H1 (cell line): ENCODE results near the gene IGLL5. TPM values are rescaled to one million over a fixed set of nuclear protein-coding genes. Genes with fewer than 3 reads are reported as not detected.

Experiments
- CTCF ChIA-PET: fragments of 300-600 bp; sonication (Branson Sonifier 250); formaldehyde crosslinking; loops from one replicate; lab custom pipeline; 2021; ENCODE audit not compliant: partially characterized antibody; lab: Charles Lee
- POLR2A ChIA-PET: fragments of 300-600 bp; sonication (Branson Sonifier 250); formaldehyde crosslinking; loops from one replicate; lab custom pipeline; 2021; ENCODE audit warnings: inconsistent platforms; ENCODE audit not compliant: partially characterized antibody; lab: Charles Lee
- DNase-seq, 2 experiments: peaks; one replicate each; pipeline versions ENCODE4 v3.0.0 to v3.0.0-alpha.2; 2010 to 2022; ENCODE audit warnings: low spot score in 2 of 2, low read depth in 1 of 2, mixed read lengths in 1 of 2
- FAIRE-seq: peaks from 2 replicates; lab custom pipeline; 2011; peaks lifted over from hg19 to GRCh38; lab: Jason Lieb, UNC
- H2AFZ ChIP-seq: 2 replicates; pipeline ENCODE4 v1.8.1; 2012; ENCODE audit warnings: low read length, inconsistent platforms
- H2AK5ac ChIP-seq: 2 replicates; pipeline ENCODE4 v1.6.1; 2013; ENCODE audit warnings: low read depth, low read length
- H2BK120ac ChIP-seq: replicated peaks from 2 replicates; pipeline ENCODE3; 2013; ENCODE audit warnings: low read depth, low read length, inconsistent platforms
- H2BK12ac ChIP-seq: 2 replicates; pipeline ENCODE4 v1.6.1; 2013; ENCODE audit warnings: low read depth, low read length
- H2BK15ac ChIP-seq: 2 replicates; pipeline ENCODE4 v1.6.1; 2013; ENCODE audit warnings: low read length
- H2BK20ac ChIP-seq: 2 replicates; pipeline ENCODE4 v1.6.1; 2013; ENCODE audit warnings: low read length
- H2BK5ac ChIP-seq: 2 replicates; pipeline ENCODE4 v1.6.1; 2013; ENCODE audit warnings: low read depth, low read length
- H3K14ac ChIP-seq: 2 replicates; pipeline ENCODE4 v1.6.1; 2013; ENCODE audit warnings: inconsistent platforms; ENCODE audit not compliant: insufficient read length
- H3K18ac ChIP-seq: 2 replicates; pipeline ENCODE4 v1.6.1; 2013; ENCODE audit warnings: low read length; ENCODE audit errors: extremely low read depth
- H3K23ac ChIP-seq: 2 replicates; pipeline ENCODE4 v1.6.1; 2013; ENCODE audit warnings: inconsistent platforms; ENCODE audit not compliant: insufficient read length
- H3K23me2 ChIP-seq: 2 replicates; pipeline ENCODE4 v1.6.1; 2013; ENCODE audit warnings: low read depth, low read length
- H3K27ac ChIP-seq: 2 replicates; pipeline ENCODE4 v1.6.1; 2011; ENCODE audit warnings: low read depth, low read length, inconsistent platforms
- H3K27me3 ChIP-seq, 4 experiments: replicated peaks in 1 of 4; 1 replicate in 1 of 4; 2 replicates in 3 of 4; pipeline versions ENCODE4 v1.6.1 to v1.8.1; 2011 to 2013; ENCODE audit warnings: low read length in 3 of 4, mild to moderate bottlenecking in 3 of 4, inconsistent platforms in 2 of 4, mixed read lengths in 2 of 4, moderate library complexity in 1 of 4; ENCODE audit not compliant: control insufficient read depth in 3 of 4, insufficient read depth in 3 of 4; ENCODE audit errors: extremely low read depth in 1 of 4
- H3K36me3 ChIP-seq, 4 experiments: 2 replicates each; pipeline versions ENCODE4 v1.6.1 to v1.8.1; 2011 to 2013; ENCODE audit warnings: mild to moderate bottlenecking in 4 of 4, low read length in 3 of 4, moderate library complexity in 2 of 4, control low read depth in 1 of 4, inconsistent platforms in 1 of 4; ENCODE audit not compliant: insufficient read depth in 4 of 4, control insufficient read depth in 2 of 4
- H3K4ac ChIP-seq: replicated peaks from 2 replicates; pipeline ENCODE3; 2013; ENCODE audit warnings: low read length, low read depth, mixed read lengths, inconsistent platforms; ENCODE audit not compliant: insufficient read length
- H3K4me1 ChIP-seq, 4 experiments: replicated peaks in 1 of 4; 1 replicate in 1 of 4; 2 replicates in 3 of 4; pipeline versions ENCODE4 v1.6.1 to v1.8.1; 2011 to 2013; ENCODE audit warnings: low read length in 3 of 4, inconsistent platforms in 2 of 4, mixed read lengths in 1 of 4; ENCODE audit not compliant: insufficient read depth in 4 of 4, control insufficient read depth in 3 of 4
- H3K4me2 ChIP-seq, 2 experiments: 2 replicates each; pipeline versions ENCODE4 v1.6.1 to v1.8.1; 2011 to 2013; ENCODE audit warnings: low read depth in 2 of 2, low read length in 2 of 2, control low read depth in 1 of 2, inconsistent platforms in 1 of 2, mild to moderate bottlenecking in 1 of 2; ENCODE audit not compliant: insufficient read depth in 1 of 2
- H3K4me3 ChIP-seq, 4 experiments: fragments of 200-600, 300-600 bp in 1 of 4; sonication (generic), shearing (Covaris generic), sonication (Bioruptor Twin) in 1 of 4; 2 replicates each; pipeline versions ENCODE4 v1.5.1 to v1.8.1; 2011 to 2016; ENCODE audit warnings: low read length in 4 of 4, low read depth in 3 of 4, control low read depth in 2 of 4, inconsistent platforms in 2 of 4, mild to moderate bottlenecking in 2 of 4, mixed read lengths in 1 of 4, moderate library complexity in 1 of 4; ENCODE audit not compliant: insufficient read depth in 2 of 4; ENCODE audit errors: extremely low read depth in 1 of 4
- H3K56ac ChIP-seq: replicated peaks from 2 replicates; pipeline ENCODE3; 2013; ENCODE audit warnings: low read depth, mild to moderate bottlenecking, mixed read lengths, low read length, inconsistent platforms; ENCODE audit not compliant: insufficient read length
- H3K79me1 ChIP-seq: 2 replicates; pipeline ENCODE4 v1.6.1; 2013; ENCODE audit warnings: low read depth, low read length, control low read depth
- H3K79me2 ChIP-seq, 2 experiments: 2 replicates each; pipeline versions ENCODE4 v1.6.1 to v1.8.1; 2012 to 2013; ENCODE audit warnings: low read length in 2 of 2, mild to moderate bottlenecking in 2 of 2, inconsistent platforms in 1 of 2; ENCODE audit not compliant: insufficient read depth in 2 of 2, control insufficient read depth in 1 of 2
- H3K9ac ChIP-seq, 4 experiments: replicated peaks in 1 of 4; 1 replicate in 1 of 4; 2 replicates in 3 of 4; pipeline versions ENCODE4 v1.6.1 to v1.8.1; 2011 to 2013; ENCODE audit warnings: low read depth in 3 of 4, low read length in 3 of 4, control low read depth in 2 of 4, mild to moderate bottlenecking in 2 of 4, moderate library complexity in 2 of 4, inconsistent platforms in 1 of 4; ENCODE audit errors: extremely low read depth in 1 of 4
- H3K9me3 ChIP-seq, 2 experiments: 2 replicates each; pipeline versions ENCODE4 v1.6.1 to v1.8.1; 2012 to 2013; ENCODE audit warnings: mild to moderate bottlenecking in 2 of 2, moderate library complexity in 2 of 2, control low read depth in 1 of 2, inconsistent platforms in 1 of 2, low read depth in 1 of 2, low read length in 1 of 2, mixed read lengths in 1 of 2; ENCODE audit not compliant: insufficient read depth in 2 of 2
- H4K20me1 ChIP-seq, 2 experiments: replicated peaks in 1 of 2; 2 replicates each; pipeline versions ENCODE3 to v1.8.1; 2011 to 2013; ENCODE audit warnings: inconsistent platforms in 2 of 2, low read length in 2 of 2, mild to moderate bottlenecking in 1 of 2; ENCODE audit not compliant: insufficient read depth in 2 of 2, control insufficient read depth in 1 of 2
- H4K5ac ChIP-seq: 2 replicates; pipeline ENCODE4 v1.6.1; 2013; ENCODE audit warnings: low read length, low read depth, mixed read lengths, inconsistent platforms; ENCODE audit not compliant: insufficient read length
- H4K8ac ChIP-seq: 2 replicates; pipeline ENCODE4 v1.8.0; 2013; ENCODE audit warnings: mild to moderate bottlenecking, moderate library complexity, low read length, inconsistent platforms; ENCODE audit not compliant: insufficient read depth; ENCODE audit errors: extremely low read depth
- H4K91ac ChIP-seq: replicated peaks from 2 replicates; pipeline ENCODE3; 2013; ENCODE audit warnings: low read length, mixed read lengths, inconsistent platforms; ENCODE audit not compliant: insufficient read length
- ASH2L ChIP-seq: fragments of 200-600, 300-600 bp; sonication (generic); IDR thresholded peaks from one replicate; pipeline ENCODE4 v1.7.1; 2017; ENCODE audit warnings: low read length
- CEBPB ChIP-seq: IDR thresholded peaks from 2 replicates; pipeline ENCODE4 v1.6.1; 2012; ENCODE audit warnings: low read depth, low read length
- JUN ChIP-seq: IDR thresholded peaks from 2 replicates; pipeline ENCODE4 v1.6.1; 2011; ENCODE audit warnings: low read depth, mild to moderate bottlenecking, improper control_type of control experiment, low read length
- POLR2AphosphoS5 ChIP-seq: IDR thresholded peaks from 2 replicates; pipeline ENCODE4 v1.6.1; 2011; ENCODE audit warnings: low read depth, low read length
- RXRA ChIP-seq: IDR thresholded peaks from 2 replicates; pipeline ENCODE4 v1.6.1; 2011; ENCODE audit warnings: low read depth, mild to moderate bottlenecking, low read length, moderate library complexity; ENCODE audit not compliant: insufficient read depth
- SIX5 ChIP-seq: IDR thresholded peaks from 2 replicates; pipeline ENCODE4 v1.6.1; 2011; ENCODE audit warnings: mild to moderate bottlenecking, low read depth, low read length
- SP4 ChIP-seq: IDR thresholded peaks from 2 replicates; pipeline ENCODE4 v1.6.1; 2012; ENCODE audit warnings: low read length, inconsistent platforms
- TAF1 ChIP-seq: IDR thresholded peaks from 2 replicates; pipeline ENCODE4 v1.6.1; 2011; ENCODE audit warnings: mild to moderate bottlenecking, low read depth, low read length
- WGBS, 2 experiments: shearing (Covaris generic) in 1 of 2; methylation state at CpG; one replicate each; pipeline versions ENCODE4 v1.1.6 to v1.1.7; 2013 to 2015; ENCODE audit warnings: low lambda C conversion rate in 2 of 2, mixed read lengths in 2 of 2, inconsistent platforms in 1 of 2, low coverage in 1 of 2, missing lambda C conversion rate in 1 of 2; ENCODE audit not compliant: insufficient replicate concordance in 2 of 2, insufficient coverage in 1 of 2, insufficient read length in 1 of 2; ENCODE audit errors: extremely low coverage in 1 of 2, missing lambda C conversion rate in 1 of 2; 5-methylcytosine and 5-hydroxymethylcytosine counted together
- polyA plus RNA-seq, 7 experiments: library from polyadenylated mRNA; depleted of rRNA in 3 of 7; stranded (reverse) in 5 of 7; unstranded in 2 of 7; fragments of >200 nt in 5 of 7; fragments of 200-250 nt in 2 of 7; gene quantifications; 1 replicate in 5 of 7; 2 replicates in 1 of 7; 4 replicates in 1 of 7; pipeline versions ENCODE4 v1.2.1 to v1.2.3, GENCODE V29; 2011 to 2013; ENCODE audit warnings: missing spikeins in 2 of 7, mixed read lengths in 2 of 7
- total RNA-seq: library from RNA; stranded (reverse); fragmentation: NEBNext Ultra II Directional; extraction: Animal tissue kit (Norgen Biotek cat#: 25700); gene quantifications from 2 replicates; pipeline ENCODE4 v1.2.1, GENCODE V29; 2021

IGLL5 gene
- total and polyA plus RNA-seq, 2 of the 8 experiments (the other 6 are each of a cell fraction or from before 2014, with no cell fraction given) = not detected

- Histone ChIP-seq H3K4me1 (no peaks in the 10 kb centered on the region), H3K4me2 (no peak overlapping the region), H3K79me1 (no peaks in the 10 kb centered on the region; the same call in 1 of the 2 replicates), H3K18ac (no peak overlapping the region), H4K5ac (no peak overlapping the region), H3K36me3 (no peaks in the 10 kb centered on the region), H4K91ac (no peak overlapping the region), H4K8ac (no peak overlapping the region), H2AK5ac (no peak overlapping the region), H3K9ac (no peak overlapping the region), H3K4me3 (no peak overlapping the region), H2BK120ac (no peak overlapping the region), H2BK12ac (no peak overlapping the region), H3K79me2 (no peaks in the 10 kb centered on the region), H2BK5ac (no peak overlapping the region), H2BK20ac (no peak overlapping the region), H3K56ac (no peak overlapping the region), H2BK15ac (no peak overlapping the region), H3K9me3 (peaks cover 19 to 64% of the 10 kb centered on the region in 2 experiments), H4K20me1 (no peaks in the 10 kb centered on the region), H3K4ac (no peak overlapping the region), H3K23ac (no peak overlapping the region), H3K27ac (no peak overlapping the region), H3K27me3 (peaks cover 7 to 30% (median 19%) of the 10 kb centered on the region in 4 experiments), H2AFZ (no peak overlapping the region), H3K23me2 (no peaks in the 10 kb centered on the region), H3K14ac (no peak overlapping the region)
- no peak for TF ChIP-seq POLR2AphosphoS5
- TF ChIP-seq CEBPB = no peak
- TF ChIP-seq TAF1 = no peak
- no peak for TF ChIP-seq JUN
- no peak for TF ChIP-seq RXRA
- no peak for TF ChIP-seq SP4
- no peak for TF ChIP-seq SIX5
- no peak for TF ChIP-seq ASH2L
- FAIRE-seq (no peak), DNase-seq (no peak)
- ChIA-PET POLR2A (no interaction called here), CTCF (interaction anchor here (1.3 kb wide), 1 partner anchor 12 kb away, joined by 3 read pairs; no protein-coding TSS in a partner anchor)
- 75% methylated on average over 3 of the region's 3 CpGs; no CpG with 5 or more reads in 1 of the 2 experiments for WGBS, 2 experiments
These were observed 9.0 kb downstream of the IGLL5 start for GRCh38 chr22:22896601-22897000.
